SK-N-SH (cell line): Measurements from ENCODE around the gene QSOX1. TPM values are rescaled to one million over a fixed set of nuclear protein-coding genes. Genes with fewer than 3 reads are reported as not detected.

Source experiments
- CTCF ChIA-PET: fragments of 300-600, 350-600 bp; formaldehyde crosslinking; extraction: SDS; loops from one replicate; lab custom pipeline; 2021; lab: Yijun Ruan, JAX
- POLR2A ChIA-PET: fragments of 350-600 bp; sonication (Branson Sonifier 250); formaldehyde crosslinking; extraction: SDS; loops from one replicate; lab custom pipeline; 2020; ENCODE audit warnings: antibody characterized with exemption, inconsistent platforms; lab: Yijun Ruan, JAX
- DNase-seq: peaks from one replicate; pipeline ENCODE4 v3.0.0; 2012
- H2AFZ ChIP-seq: fragments of 200-600 bp; sonication (generic); 2 replicates; pipeline ENCODE4 v1.8.1; 2016; ENCODE audit warnings: antibody characterized with exemption, mild to moderate bottlenecking, low read depth
- H3F3A ChIP-seq: fragments of 200-600 bp; sonication (generic); replicated peaks from 2 replicates; pipeline ENCODE3; 2016; ENCODE audit warnings: antibody characterized with exemption, mild to moderate bottlenecking; ENCODE audit not compliant: insufficient read depth
- H3K27ac ChIP-seq, 2 experiments: fragments of 200-500 bp in 1 of 2; fragments of 200-600 bp in 1 of 2; sonication (Bioruptor generic) in 1 of 2; sonication (generic), shearing (Covaris generic) in 1 of 2; 2 replicates each; pipeline versions ENCODE4 v1.5.1 to v1.6.1; 2014 to 2016; ENCODE audit warnings: low read depth in 2 of 2, inconsistent platforms in 1 of 2, low read length in 1 of 2, mild to moderate bottlenecking in 1 of 2, mixed read lengths in 1 of 2
- H3K27me3 ChIP-seq: fragments of 200-600 bp; sonication (generic), shearing (Covaris generic); 2 replicates; pipeline ENCODE4 v1.6.1; 2016; ENCODE audit warnings: mixed run types; ENCODE audit not compliant: insufficient read depth
- H3K36me3 ChIP-seq, 2 experiments: fragments of 200-500 bp in 1 of 2; fragments of 200-600 bp in 1 of 2; sonication (Bioruptor generic) in 1 of 2; sonication (generic) in 1 of 2; replicated peaks in 1 of 2; 2 replicates each; pipeline versions ENCODE3 to v1.5.1; 2014 to 2016; ENCODE audit warnings: low read length in 1 of 2, mild to moderate bottlenecking in 1 of 2; ENCODE audit not compliant: insufficient read depth in 2 of 2, control insufficient read depth in 1 of 2
- H3K4me1 ChIP-seq, 2 experiments: fragments of 200-500 bp in 1 of 2; fragments of 200-600 bp in 1 of 2; sonication (Bioruptor generic) in 1 of 2; sonication (generic), shearing (Covaris generic) in 1 of 2; 2 replicates each; pipeline versions ENCODE4 v1.5.1 to v1.6.1; 2014 to 2016; ENCODE audit warnings: low read depth in 1 of 2, low read length in 1 of 2, mixed run types in 1 of 2; ENCODE audit not compliant: insufficient read depth in 2 of 2, control insufficient read depth in 1 of 2
- H3K4me2 ChIP-seq: fragments of 200-600 bp; sonication (generic), shearing (Covaris generic); 2 replicates; pipeline ENCODE4 v1.6.1; 2017; ENCODE audit warnings: mixed run types
- H3K4me3 ChIP-seq, 2 experiments: fragments of 200-500 bp in 1 of 2; fragments of 200-600 bp in 1 of 2; sonication (Bioruptor generic) in 1 of 2; sonication (generic), shearing (Covaris generic) in 1 of 2; 2 replicates each; pipeline versions ENCODE4 v1.5.1 to v1.8.1; 2014 to 2016; ENCODE audit warnings: low read depth in 2 of 2, inconsistent platforms in 1 of 2, low read length in 1 of 2, mild to moderate bottlenecking in 1 of 2, mixed read lengths in 1 of 2, moderate library complexity in 1 of 2
- H3K79me2 ChIP-seq: fragments of 200-600 bp; sonication (generic); 2 replicates; pipeline ENCODE4 v1.8.1; 2017; ENCODE audit warnings: mild to moderate bottlenecking; ENCODE audit not compliant: insufficient read depth
- H3K9ac ChIP-seq: fragments of 200-600 bp; sonication (generic); 2 replicates; pipeline ENCODE4 v1.6.1; 2017; ENCODE audit warnings: mixed run types
- H3K9me2 ChIP-seq: fragments of 200-600 bp; sonication (generic); 2 replicates; pipeline ENCODE4 v1.6.1; 2017; ENCODE audit warnings: mixed run types
- H3K9me3 ChIP-seq: fragments of 200-600 bp; sonication (generic); 2 replicates; pipeline ENCODE4 v1.6.1; 2017; ENCODE audit warnings: mixed run types, mild to moderate bottlenecking, moderate library complexity
- H4K20me1 ChIP-seq: fragments of 200-600 bp; sonication (generic); 2 replicates; pipeline ENCODE4 v1.6.1; 2017; ENCODE audit warnings: mild to moderate bottlenecking, mixed run types; ENCODE audit not compliant: insufficient read depth
- CHD2 ChIP-seq: fragments of 150-350 bp; IDR thresholded peaks from 2 replicates; pipeline ENCODE4 v1.6.1; 2018; ENCODE audit warnings: low read length; ENCODE audit not compliant: partially characterized antibody
- ELF1 ChIP-seq: IDR thresholded peaks from 2 replicates; pipeline ENCODE4 v1.4.0; 2012
- FOXM1 ChIP-seq: IDR thresholded peaks from 2 replicates; pipeline ENCODE4 v1.4.0; 2012; ENCODE audit warnings: low read depth, mild to moderate bottlenecking
- GABPA ChIP-seq: IDR thresholded peaks from 2 replicates; pipeline ENCODE4 v1.4.0; 2012; ENCODE audit warnings: low read depth, mild to moderate bottlenecking
- NFIC ChIP-seq: IDR thresholded peaks from 2 replicates; pipeline ENCODE4 v1.4.0; 2012; ENCODE audit warnings: borderline replicate concordance
- POLR2AphosphoS5 ChIP-seq: IDR thresholded peaks from 2 replicates; pipeline ENCODE4 v1.6.1; 2012; ENCODE audit warnings: low read depth, low read length
- RFX5 ChIP-seq: IDR thresholded peaks from 2 replicates; pipeline ENCODE4 v1.6.1; 2012; ENCODE audit warnings: mild to moderate bottlenecking, improper control_type of control experiment, low read length
- TAF1 ChIP-seq: IDR thresholded peaks from 2 replicates; pipeline ENCODE4 v1.6.1; 2012; ENCODE audit warnings: low read depth, mild to moderate bottlenecking, low read length, moderate library complexity, borderline replicate concordance
- YY1 ChIP-seq: IDR thresholded peaks from 2 replicates; pipeline ENCODE4 v1.4.0; 2012; ENCODE audit warnings: low read depth, mild to moderate bottlenecking
- WGBS: methylation state at CpG from one replicate; pipeline ENCODE4 v1.1.6; 2017; ENCODE audit warnings: low lambda C conversion rate; 5-methylcytosine and 5-hydroxymethylcytosine counted together
- polyA plus RNA-seq, 3 experiments: library from polyadenylated mRNA; depleted of rRNA; stranded (reverse); fragments of >200 nt; gene quantifications; 2 replicates each; pipeline ENCODE4 v1.2.3, GENCODE V29; 2012
- TF ChIP-seq, protein P1 (sequence below): IDR thresholded peaks from 2 replicates; pipeline ENCODE4 v1.4.0; 2012; ENCODE audit warnings: low read depth, borderline replicate concordance
- TF ChIP-seq, protein P2 (sequence below): fragments of 200-600 bp; sonication (generic); IDR thresholded peaks from 2 replicates; pipeline ENCODE4 v1.6.1; 2017; ENCODE audit warnings: antibody characterized with exemption, mild to moderate bottlenecking, moderate library complexity
- TF ChIP-seq, protein P3 (sequence below): IDR thresholded peaks from 2 replicates; pipeline ENCODE4 v1.4.0; 2012; ENCODE audit warnings: low read depth
- TF ChIP-seq, protein P4 (sequence below): fragments of 150-350 bp; IDR thresholded peaks from 2 replicates; pipeline ENCODE4 v1.6.1; 2017; ENCODE audit warnings: antibody characterized with exemption, low read length, low read depth, borderline replicate concordance

QSOX1 gene
- polyA plus RNA-seq, 1 of the 3 experiments (the other 2 are of a cell fraction), result 359 TPM

DNA sequence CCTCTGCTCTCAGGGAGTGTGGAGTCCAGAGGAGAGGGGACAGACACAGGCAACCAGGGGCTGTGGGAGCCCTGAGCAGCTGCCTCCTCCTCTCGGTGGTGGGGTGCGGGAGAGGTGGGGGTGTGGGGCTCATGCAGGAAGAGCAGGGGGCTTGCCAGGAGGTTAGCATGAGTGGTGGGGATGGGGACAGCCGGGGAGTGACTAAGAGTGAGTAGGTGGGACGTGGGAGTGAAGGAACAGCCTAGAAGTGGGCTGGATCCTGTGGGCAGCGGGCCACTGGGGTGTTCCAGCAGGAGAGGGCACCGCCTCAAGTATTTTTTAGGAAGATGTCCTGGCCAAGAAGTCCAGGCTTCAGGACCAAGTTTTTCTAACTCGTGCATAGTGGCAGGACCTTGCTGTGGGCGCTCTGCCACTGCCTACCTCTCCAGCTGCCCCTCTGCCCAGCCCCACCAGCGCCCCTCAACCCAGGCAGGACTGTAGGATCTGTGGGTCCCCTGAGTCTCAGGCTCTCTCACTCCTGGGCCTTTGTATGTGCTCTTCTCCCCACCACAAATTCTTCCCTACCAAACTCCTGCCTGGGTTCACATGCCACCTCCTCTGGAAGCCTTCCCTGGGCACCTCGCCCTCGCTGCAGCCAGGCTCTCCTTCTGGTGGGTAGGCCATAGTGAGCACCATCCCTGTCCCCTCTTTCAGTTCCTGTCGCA lies 56.6 kb downstream of the QSOX1 start:
- WGBS, result 86% methylated on average over 9 of the region's 12 CpGs
- CTCF ChIA-PET, result no interaction called here
- no peak overlapping the region for H2AFZ ChIP-seq

More for the DNA sequence above, 56.6 kb downstream of the QSOX1 start:
- H3K27ac ChIP-seq, result no peak overlapping the region
- DNase-seq, result no peak
- POLR2A ChIA-PET, result no interaction called here
- no peak overlapping the region for H3K4me3 ChIP-seq
- no peaks in the 10 kb centered on the region for H3K9me2 ChIP-seq
- no peaks in the 10 kb centered on the region for H3K79me2 ChIP-seq
- TF ChIP-seq, protein P1, sequence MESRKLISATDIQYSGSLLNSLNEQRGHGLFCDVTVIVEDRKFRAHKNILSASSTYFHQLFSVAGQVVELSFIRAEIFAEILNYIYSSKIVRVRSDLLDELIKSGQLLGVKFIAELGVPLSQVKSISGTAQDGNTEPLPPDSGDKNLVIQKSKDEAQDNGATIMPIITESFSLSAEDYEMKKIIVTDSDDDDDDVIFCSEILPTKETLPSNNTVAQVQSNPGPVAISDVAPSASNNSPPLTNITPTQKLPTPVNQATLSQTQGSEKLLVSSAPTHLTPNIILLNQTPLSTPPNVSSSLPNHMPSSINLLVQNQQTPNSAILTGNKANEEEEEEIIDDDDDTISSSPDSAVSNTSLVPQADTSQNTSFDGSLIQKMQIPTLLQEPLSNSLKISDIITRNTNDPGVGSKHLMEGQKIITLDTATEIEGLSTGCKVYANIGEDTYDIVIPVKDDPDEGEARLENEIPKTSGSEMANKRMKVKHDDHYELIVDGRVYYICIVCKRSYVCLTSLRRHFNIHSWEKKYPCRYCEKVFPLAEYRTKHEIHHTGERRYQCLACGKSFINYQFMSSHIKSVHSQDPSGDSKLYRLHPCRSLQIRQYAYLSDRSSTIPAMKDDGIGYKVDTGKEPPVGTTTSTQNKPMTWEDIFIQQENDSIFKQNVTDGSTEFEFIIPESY, result no peak
- no peak for TF ChIP-seq POLR2AphosphoS5
- TF ChIP-seq, protein P2, sequence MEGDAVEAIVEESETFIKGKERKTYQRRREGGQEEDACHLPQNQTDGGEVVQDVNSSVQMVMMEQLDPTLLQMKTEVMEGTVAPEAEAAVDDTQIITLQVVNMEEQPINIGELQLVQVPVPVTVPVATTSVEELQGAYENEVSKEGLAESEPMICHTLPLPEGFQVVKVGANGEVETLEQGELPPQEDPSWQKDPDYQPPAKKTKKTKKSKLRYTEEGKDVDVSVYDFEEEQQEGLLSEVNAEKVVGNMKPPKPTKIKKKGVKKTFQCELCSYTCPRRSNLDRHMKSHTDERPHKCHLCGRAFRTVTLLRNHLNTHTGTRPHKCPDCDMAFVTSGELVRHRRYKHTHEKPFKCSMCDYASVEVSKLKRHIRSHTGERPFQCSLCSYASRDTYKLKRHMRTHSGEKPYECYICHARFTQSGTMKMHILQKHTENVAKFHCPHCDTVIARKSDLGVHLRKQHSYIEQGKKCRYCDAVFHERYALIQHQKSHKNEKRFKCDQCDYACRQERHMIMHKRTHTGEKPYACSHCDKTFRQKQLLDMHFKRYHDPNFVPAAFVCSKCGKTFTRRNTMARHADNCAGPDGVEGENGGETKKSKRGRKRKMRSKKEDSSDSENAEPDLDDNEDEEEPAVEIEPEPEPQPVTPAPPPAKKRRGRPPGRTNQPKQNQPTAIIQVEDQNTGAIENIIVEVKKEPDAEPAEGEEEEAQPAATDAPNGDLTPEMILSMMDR, result no peak
- TF ChIP-seq TAF1, result no peak
- TF ChIP-seq RFX5, result no peak
- TF ChIP-seq NFIC, result no peak
- TF ChIP-seq FOXM1, result no peak
- TF ChIP-seq CHD2, result no peak
- TF ChIP-seq, protein P3, sequence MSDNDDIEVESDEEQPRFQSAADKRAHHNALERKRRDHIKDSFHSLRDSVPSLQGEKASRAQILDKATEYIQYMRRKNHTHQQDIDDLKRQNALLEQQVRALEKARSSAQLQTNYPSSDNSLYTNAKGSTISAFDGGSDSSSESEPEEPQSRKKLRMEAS, result no peak
- no peak for TF ChIP-seq ELF1
- no peak for TF ChIP-seq YY1
- no peak for TF ChIP-seq GABPA
- TF ChIP-seq, protein P4, sequence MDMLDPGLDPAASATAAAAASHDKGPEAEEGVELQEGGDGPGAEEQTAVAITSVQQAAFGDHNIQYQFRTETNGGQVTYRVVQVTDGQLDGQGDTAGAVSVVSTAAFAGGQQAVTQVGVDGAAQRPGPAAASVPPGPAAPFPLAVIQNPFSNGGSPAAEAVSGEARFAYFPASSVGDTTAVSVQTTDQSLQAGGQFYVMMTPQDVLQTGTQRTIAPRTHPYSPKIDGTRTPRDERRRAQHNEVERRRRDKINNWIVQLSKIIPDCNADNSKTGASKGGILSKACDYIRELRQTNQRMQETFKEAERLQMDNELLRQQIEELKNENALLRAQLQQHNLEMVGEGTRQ, result no peak
- TF ChIP-seq, all 33 proteins: peak for 0
- no peaks in the 10 kb centered on the region for H3K27me3 ChIP-seq
- no peaks in the 10 kb centered on the region for H3K9me3 ChIP-seq
- H3K36me3 ChIP-seq, result no peaks in the 10 kb centered on the region
- H3F3A ChIP-seq, result no peaks in the 10 kb centered on the region
- H3K4me2 ChIP-seq, result no peak overlapping the region
- H3K9ac ChIP-seq, result no peak overlapping the region
- no peaks in the 10 kb centered on the region for H4K20me1 ChIP-seq
- H3K4me1 ChIP-seq, result peaks cover 0 to 3% of the 10 kb centered on the region in 2 experiments; a peak in 1 of 4 replicates
